ENCODE measurements around the gene IQGAP2. TPM values are rescaled to one million over a fixed set of nuclear protein-coding genes. Genes with fewer than 3 reads are reported as not detected.

IQGAP2 gene
- polyA plus RNA-seq, 3 donors: 5.6 to 17.8 (median 7.0) TPM

GRCh38 chr5:76469656-76470290, 66.7 kb downstream of the IQGAP2 start:
- H3K27ac ChIP-seq (ENCODE audit: low read depth, low read length): no peak overlapping the region
- 84 to 94% (median 84%) methylated on average over 3 of the region's 3 CpGs for WGBS, 3 donors

GRCh38 chr5:76470976-76471375, 67.9 kb downstream of the IQGAP2 start:
- WGBS, 3 donors: 19 to 74% (median 57%) methylated on average over 3 of the region's 3 CpGs
- no peak overlapping the region for H3K27ac ChIP-seq (ENCODE audit: low read depth, low read length)

- WGBS, 3 donors: 32 to 83% (median 62%) methylated on average over 1 of the region's 1 CpG
- no peak overlapping the region for H3K27ac ChIP-seq (ENCODE audit: low read depth, low read length)
Measured at GRCh38 chr5:76471406-76471805, 68.3 kb downstream of the IQGAP2 start.

- WGBS, 3 donors: 85 to 98% (median 96%) methylated on average over 6 of the region's 6 CpGs
- no peak overlapping the region for H3K27ac ChIP-seq (ENCODE audit: low read depth, low read length)
Measured at GRCh38 chr5:76471987-76472334, 68.9 kb downstream of the IQGAP2 start.

- H3K27ac ChIP-seq (ENCODE audit: low read depth, low read length): no peak overlapping the region
- WGBS, 3 donors: 75 to 92% (median 86%) methylated on average over 7 of the region's 7 CpGs
Measured at GRCh38 chr5:76472335-76473008, 69.4 kb downstream of the IQGAP2 start.

- no peak overlapping the region for H3K27ac ChIP-seq (ENCODE audit: low read depth, low read length)
- 95 to 100% (median 99%) methylated on average over 2 of the region's 2 CpGs for WGBS, 3 donors
Measured at GRCh38 chr5:76473009-76473336, 69.9 kb downstream of the IQGAP2 start.

- 56 to 87% (median 61%) methylated on average over 3 of the region's 3 CpGs for WGBS, 3 donors
- no peak overlapping the region for H3K27ac ChIP-seq (ENCODE audit: low read depth, low read length)
Measured at GRCh38 chr5:76473661-76474060, 70.6 kb downstream of the IQGAP2 start.

GRCh38 chr5:76474377-76474776, 71.3 kb downstream of the IQGAP2 start:
- 65 to 81% (median 70%) methylated on average over 2 of the region's 2 CpGs for WGBS, 3 donors
- H3K27ac ChIP-seq (ENCODE audit: low read depth, low read length): no peak overlapping the region

- H3K27ac ChIP-seq (ENCODE audit: low read depth, low read length): no peak overlapping the region
- 89 to 97% (median 93%) methylated on average over 3 of the region's 3 CpGs for WGBS, 3 donors
Measured at GRCh38 chr5:76475385-76475784, 72.3 kb downstream of the IQGAP2 start.

- WGBS, 3 donors: 64 to 91% (median 77%) methylated on average over 2 of the region's 2 CpGs
- H3K27ac ChIP-seq (ENCODE audit: low read depth, low read length): no peak overlapping the region
Measured at GRCh38 chr5:76475936-76476335, 72.9 kb downstream of the IQGAP2 start.

- no peak overlapping the region for H3K27ac ChIP-seq (ENCODE audit: low read depth, low read length)
- WGBS, 3 donors: 66 to 79% (median 76%) methylated on average over 3 of the region's 3 CpGs
Measured at GRCh38 chr5:76476474-76477038, 73.5 kb downstream of the IQGAP2 start.

- no peak overlapping the region for H3K27ac ChIP-seq (ENCODE audit: low read depth, low read length)
- WGBS, 3 donors: 94 to 97% (median 96%) methylated on average over 2 of the region's 2 CpGs
Measured at GRCh38 chr5:76477061-76477460, 74.0 kb downstream of the IQGAP2 start.

GRCh38 chr5:76477571-76477970, 74.5 kb downstream of the IQGAP2 start:
- no peak overlapping the region for H3K27ac ChIP-seq (ENCODE audit: low read depth, low read length)

- H3K27ac ChIP-seq (ENCODE audit: low read depth, low read length): no peak overlapping the region
- WGBS, 3 donors: 86 to 93% (median 92%) methylated on average over 4 of the region's 4 CpGs
Measured at GRCh38 chr5:76479281-76479680, 76.2 kb downstream of the IQGAP2 start.

- WGBS, 3 donors: 66 to 78% (median 67%) methylated on average over 4 of the region's 4 CpGs
Measured at GRCh38 chr5:76479973-76480667, 77.0 kb downstream of the IQGAP2 start.

GRCh38 chr5:76482984-76483383, 79.9 kb downstream of the IQGAP2 start:
- H3K27ac ChIP-seq (ENCODE audit: low read depth, low read length): no peak overlapping the region
- WGBS, 3 donors: 54 to 80% (median 74%) methylated on average over 4 of the region's 4 CpGs

More at GRCh38 chr5:76479973-76480667, 77.0 kb downstream of the IQGAP2 start:
- no peak overlapping the region for H3K27ac ChIP-seq (ENCODE audit: low read depth, low read length)

GRCh38 chr5:76483433-76483832, 80.3 kb downstream of the IQGAP2 start:
- 82 to 90% (median 89%) methylated on average over 5 of the region's 5 CpGs for WGBS, 3 donors
- H3K27ac ChIP-seq (ENCODE audit: low read depth, low read length): no peak overlapping the region

GRCh38 chr5:76483881-76484280, 80.8 kb downstream of the IQGAP2 start:
- H3K27ac ChIP-seq (ENCODE audit: low read depth, low read length): no peak overlapping the region
- WGBS, 3 donors: 79 to 81% (median 79%) methylated on average over 4 of the region's 4 CpGs

- no peak overlapping the region for H3K27ac ChIP-seq (ENCODE audit: low read depth, low read length)
Measured at GRCh38 chr5:76485511-76485910, 82.4 kb downstream of the IQGAP2 start.

- 96 to 97% (median 97%) methylated on average over 4 of the region's 4 CpGs for WGBS, 3 donors
- no peak overlapping the region for H3K27ac ChIP-seq (ENCODE audit: low read depth, low read length)
Measured at GRCh38 chr5:76487386-76487785, 84.3 kb downstream of the IQGAP2 start.
